T-helper 22 cell (primary cell): ENCODE measurements around the gene SLC16A13.
A peak's percentile ranks its signal among the peaks of the same experiment; 100 is the strongest.
"Not testable (repeated sequence)": the region's sequence is repeated elsewhere in the genome, so short reads cannot be mapped to it uniquely, and the experiment has no call there.

Source experiments
- DNase-seq: peaks from one replicate; pipeline ENCODE4 v3.0.0-alpha.2; 2020; ENCODE audit warnings: low read depth

Gene SLC16A13, protein sequence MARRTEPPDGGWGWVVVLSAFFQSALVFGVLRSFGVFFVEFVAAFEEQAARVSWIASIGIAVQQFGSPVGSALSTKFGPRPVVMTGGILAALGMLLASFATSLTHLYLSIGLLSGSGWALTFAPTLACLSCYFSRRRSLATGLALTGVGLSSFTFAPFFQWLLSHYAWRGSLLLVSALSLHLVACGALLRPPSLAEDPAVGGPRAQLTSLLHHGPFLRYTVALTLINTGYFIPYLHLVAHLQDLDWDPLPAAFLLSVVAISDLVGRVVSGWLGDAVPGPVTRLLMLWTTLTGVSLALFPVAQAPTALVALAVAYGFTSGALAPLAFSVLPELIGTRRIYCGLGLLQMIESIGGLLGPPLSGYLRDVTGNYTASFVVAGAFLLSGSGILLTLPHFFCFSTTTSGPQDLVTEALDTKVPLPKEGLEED

DNA sequence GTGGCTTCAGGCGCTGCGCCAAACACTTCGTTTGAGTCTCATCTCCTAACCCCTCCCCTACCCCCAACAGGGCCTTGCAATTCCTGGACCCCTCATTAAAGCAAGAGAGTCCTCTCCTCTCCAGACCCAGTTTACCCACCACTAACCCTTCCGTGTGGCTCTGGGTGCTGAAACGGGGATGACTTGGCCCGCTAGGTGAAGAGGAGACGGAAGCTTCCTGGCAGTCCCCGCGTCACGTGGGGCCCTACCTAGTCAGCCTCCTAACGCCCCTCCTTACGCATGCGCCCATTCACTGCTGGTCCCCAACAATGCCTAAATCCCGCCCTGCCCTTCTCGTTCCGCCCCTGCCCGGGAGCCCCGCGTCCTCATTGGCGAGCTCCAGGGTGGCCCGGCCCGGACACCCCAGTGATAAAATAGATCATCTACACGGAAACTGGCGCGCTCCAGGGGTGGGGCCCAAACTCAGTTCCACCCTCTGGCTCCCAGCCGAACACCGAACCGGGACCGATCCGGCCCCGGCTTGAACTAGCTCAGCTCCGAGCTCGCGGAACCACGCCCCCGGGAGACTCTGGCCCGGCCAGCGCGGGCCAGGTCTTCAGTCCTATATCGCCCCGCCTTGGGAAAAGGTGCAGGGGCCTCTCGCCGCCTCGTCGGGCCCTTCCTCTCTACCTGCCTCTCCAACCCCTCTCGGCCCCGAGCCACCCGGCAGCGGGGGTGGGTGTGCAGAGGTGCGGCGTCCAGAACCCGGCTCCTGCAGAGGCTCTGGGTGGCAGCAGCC is at the start of gene SLC16A13:
SLC16A13 (plus strand) TSS at position 425 of the 778 bp plus-strand sequence. CDS start 368 bp downstream, outside the sequence.
- peak; percentile 99 for DNase-seq

DNA sequence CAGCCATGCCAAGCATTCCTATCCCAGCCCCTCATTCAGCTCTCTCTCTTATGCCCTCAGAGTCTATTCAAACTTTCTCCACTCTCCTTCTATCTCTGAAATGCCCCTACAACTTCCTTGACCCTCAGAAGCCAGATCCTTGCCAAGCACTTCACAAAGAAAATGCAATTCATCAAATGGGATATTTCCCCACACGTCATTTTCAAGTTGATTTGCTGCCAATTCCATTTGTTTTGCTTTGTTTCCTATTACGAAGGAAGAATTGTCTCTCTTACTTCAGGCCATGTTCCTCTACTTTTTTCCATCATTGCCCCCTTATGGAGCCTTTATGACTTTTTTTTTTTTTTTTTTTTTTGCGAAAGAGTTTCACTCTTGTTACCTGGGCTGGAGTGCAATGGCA is 49.1 kb upstream of the SLC16A13 start:
- DNase-seq, result no peak

DNA sequence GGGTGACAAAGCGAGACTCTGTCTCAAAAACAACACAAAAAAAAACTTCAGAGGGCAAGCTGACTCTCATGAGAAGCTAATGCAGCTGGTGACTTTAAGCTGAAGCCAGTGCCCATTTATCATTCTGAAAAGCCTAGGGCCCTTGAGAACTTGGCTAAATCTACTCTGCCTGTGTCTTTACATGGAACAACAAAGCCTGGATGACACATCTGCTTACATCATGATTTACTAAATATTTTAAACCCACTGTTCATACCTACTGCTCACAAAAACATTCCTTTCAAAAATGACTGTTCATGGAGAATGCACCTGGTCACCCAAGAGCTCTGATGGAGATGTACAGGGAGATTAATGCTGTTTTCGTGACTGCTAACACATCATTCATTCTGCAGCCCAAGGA is 46.0 kb upstream of the SLC16A13 start:
- DNase-seq, result no peak

DNA sequence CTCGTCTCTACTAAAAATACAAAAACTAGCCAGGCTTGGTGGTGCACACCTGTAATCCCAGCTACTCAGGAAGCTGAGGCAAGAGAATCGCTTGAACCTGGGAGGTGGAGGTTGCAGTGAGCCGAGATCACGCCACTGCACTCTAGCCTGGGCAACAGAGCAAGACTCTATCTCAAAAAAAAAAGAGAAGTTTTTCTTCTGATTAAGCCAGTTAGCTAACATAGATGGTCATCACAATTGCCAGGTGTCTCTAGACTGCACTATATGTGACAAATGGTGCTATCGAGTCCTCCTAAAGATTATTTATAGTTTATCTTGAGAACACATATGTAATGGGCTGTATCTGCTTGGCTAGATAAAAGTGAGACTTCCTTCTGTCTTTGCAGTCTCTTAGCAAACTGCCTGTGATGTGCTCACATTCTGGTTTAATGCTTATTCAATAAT is 42.2 kb upstream of the SLC16A13 start:
- not testable (repeated sequence) for DNase-seq

DNA sequence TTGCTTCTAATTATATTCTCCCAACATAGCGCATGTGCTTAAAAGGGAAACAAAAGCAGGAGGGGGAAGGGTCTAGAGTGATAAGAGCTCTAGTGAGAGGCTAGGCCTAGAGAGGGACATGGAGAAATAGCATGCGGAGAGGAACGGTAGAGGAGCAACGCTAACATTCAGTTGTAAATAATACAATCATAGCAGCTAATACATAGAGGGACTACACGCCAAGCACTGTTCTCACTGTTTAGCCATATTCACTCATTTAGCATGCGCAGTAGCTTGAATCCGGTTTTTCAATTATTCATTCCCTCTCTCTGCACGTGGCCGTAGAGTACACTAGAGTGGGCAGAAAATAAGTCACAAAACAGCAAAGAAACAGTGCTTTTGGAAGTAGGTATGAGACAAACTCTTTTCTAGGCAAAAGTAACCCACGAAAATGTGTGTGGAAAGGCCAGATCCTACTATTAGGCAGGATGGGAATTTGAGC is 41.7 kb upstream of the SLC16A13 start:
- no peak for DNase-seq

DNA sequence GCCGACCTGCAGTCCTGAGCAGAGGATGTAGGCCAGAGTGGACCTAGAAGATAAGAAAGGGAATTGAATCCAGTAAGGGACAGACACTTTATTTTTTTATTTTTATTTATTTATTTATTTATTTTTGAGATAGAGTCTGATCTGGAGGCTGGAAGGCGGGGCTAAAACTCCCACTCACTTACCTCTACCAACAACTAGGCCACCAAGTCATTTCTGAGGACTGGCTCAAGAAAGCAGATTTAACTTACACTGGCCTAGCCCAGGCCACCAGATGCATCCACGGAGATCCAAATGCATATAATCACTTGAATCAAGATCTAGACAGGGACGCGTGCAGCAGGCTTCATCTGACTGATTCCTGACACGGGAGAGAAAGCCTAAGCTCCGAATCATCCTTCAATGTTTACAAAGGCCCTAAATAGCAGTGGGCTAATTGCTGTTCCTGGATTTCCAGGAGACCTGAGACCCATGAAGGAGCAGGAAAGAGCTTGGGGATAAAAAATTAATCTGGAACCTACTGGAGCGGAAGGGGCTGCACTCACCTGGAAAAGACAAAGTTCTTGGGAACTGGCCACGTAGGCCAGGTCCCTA is 41.1 kb upstream of the SLC16A13 start:
- no peak for DNase-seq

DNA sequence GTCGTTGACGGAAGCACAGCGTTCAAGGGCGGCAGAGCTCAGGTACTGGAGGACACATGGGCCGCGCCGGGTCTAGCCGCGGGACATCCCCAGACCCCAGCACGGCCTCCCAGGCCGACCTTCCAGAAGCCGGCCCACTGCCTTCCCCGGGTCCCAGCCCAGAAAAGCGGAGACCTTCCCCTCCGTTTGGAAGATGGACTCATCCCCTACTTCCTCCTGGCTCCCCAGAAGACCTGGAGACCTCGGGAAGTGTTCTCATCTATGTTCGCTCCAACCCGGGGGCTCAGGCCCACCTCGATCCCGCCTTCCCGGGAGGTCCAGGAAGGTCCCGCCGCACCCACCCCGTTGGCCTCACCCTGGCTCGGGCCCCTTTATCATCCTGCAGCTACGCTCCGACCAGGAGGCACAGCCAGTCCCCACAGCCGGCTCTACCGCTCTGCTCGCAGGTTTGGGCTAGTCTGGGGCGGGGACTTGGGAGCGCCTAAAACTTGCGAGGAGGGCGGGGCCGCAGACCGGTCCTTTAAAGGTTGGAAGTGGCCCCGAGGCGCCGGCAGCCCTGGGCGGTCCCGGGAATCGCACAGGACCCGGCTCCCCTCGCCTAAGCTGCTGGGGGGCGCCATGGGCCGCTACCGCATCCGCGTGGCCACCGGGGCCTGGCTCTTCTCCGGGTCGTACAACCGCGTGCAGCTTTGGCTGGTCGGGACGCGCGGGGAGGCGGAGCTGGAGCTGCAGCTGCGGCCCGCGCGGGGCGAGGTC is 40.1 kb upstream of the SLC16A13 start, which contains the start of gene ALOX12:
ALOX12 (plus strand) TSS at position 550 of the 756 bp plus-strand sequence; CDS start at position 619, 69 bp downstream.
- DNase-seq, result no peak

DNA sequence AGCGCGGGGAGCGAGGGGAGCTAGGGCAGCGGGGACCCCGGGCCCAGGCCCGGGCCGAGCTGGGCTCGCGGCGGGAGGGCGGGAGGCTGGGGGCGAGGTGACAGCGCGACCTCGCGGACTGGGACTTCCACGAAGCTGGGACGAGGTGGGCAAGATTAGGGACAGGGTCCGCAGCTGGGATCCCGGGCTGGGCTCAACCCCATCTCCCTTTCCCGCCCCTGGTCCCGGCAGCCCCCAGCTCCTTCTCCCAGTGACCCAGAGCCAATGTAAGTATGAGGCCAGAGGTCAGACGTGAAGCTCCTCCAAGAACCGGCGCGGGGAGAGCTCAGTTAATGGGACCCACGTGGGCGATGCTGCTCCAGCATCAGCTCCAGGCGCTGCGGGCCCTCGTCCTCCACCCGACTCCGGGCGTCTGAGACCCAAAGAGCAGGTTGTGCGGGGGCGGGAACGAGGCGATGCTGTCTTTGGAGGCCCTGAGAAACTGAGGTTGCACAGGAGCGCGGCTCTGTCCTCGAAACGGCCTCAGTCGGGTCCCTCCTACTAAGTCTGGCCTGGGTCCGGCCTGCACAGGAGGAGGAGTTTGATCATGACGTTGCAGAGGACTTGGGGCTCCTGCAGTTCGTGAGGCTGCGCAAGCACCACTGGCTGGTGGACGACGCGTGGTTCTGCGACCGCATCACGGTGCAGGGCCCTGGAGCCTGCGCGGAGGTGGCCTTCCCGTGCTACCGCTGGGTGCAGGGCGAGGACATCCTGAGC is 39.4 kb upstream of the SLC16A13 start:
- no peak for DNase-seq

DNA sequence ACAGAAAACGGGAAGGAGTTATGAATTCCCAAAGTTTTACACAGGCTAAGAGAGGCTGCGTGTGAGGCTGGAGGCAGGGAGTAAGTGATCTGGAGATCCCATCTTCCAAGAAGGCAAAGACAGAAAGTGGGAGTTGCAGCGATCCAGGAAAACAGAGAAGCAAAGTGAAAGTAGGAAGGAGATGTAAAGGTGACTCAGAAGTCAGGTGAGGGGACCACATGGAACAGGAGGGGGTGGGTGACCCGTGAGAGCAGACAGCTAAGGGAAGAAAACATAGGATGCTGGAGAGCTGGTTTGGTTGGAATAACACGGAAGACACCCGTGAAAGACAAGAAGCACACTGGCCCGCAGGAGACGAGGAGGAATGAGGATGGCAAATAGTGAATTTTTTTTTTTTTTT is 38.6 kb upstream of the SLC16A13 start:
- DNase-seq, result no peak

DNA sequence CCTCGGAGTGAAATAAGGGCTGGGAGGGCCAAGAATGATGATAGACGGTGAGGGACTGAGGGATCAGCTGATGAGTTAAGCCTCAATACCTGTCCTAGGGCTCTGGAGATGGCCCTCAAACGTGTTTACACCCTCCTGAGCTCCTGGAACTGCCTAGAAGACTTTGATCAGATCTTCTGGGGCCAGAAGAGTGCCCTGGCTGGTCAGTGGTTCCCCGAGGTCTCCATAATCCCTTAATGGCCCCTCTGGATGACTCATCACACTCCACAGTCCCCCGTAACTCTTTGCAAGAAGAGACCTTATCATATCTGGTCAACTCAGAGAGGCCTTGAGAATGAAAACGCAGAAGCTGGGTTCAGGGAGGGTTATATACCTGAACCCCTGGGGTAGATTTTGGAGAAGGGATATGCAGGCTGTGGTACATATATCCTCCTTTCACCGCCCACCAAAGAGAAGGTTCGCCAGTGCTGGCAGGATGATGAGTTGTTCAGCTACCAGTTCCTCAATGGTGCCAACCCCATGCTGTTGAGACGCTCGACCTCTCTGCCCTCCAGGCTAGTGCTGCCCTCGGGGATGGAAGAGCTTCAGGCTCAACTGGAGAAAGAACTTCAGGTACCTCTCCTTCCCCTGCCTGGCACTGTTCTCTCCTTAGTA is 36.8 kb upstream of the SLC16A13 start:
- DNase-seq, result no peak

DNA sequence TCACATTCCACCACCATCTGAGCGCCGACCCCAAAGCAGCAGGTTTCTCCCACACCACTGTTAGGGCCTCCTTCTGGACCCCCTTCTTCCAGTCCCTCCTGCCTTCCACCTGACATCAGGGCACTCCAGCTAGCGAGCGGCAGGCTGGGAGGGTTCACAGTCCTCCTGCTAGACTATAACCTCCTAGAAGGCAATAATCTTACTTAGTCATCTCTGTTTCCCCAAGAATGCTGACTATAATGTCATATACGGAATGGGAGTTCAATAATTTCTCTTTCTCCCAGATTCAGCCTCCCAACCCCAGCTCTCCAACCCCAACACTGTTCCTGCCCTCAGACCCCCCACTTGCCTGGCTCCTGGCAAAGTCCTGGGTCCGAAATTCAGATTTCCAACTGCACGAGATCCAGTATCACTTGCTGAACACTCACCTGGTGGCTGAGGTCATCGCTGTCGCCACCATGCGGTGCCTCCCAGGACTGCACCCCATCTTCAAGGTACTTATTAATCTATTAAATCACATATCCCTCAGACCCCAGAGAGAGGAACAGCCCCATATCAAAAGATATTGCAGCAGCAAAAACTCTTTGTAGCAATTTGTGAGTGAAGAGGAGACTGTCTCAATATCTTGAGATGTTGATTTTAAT is 34.4 kb upstream of the SLC16A13 start:
- no peak for DNase-seq

DNA sequence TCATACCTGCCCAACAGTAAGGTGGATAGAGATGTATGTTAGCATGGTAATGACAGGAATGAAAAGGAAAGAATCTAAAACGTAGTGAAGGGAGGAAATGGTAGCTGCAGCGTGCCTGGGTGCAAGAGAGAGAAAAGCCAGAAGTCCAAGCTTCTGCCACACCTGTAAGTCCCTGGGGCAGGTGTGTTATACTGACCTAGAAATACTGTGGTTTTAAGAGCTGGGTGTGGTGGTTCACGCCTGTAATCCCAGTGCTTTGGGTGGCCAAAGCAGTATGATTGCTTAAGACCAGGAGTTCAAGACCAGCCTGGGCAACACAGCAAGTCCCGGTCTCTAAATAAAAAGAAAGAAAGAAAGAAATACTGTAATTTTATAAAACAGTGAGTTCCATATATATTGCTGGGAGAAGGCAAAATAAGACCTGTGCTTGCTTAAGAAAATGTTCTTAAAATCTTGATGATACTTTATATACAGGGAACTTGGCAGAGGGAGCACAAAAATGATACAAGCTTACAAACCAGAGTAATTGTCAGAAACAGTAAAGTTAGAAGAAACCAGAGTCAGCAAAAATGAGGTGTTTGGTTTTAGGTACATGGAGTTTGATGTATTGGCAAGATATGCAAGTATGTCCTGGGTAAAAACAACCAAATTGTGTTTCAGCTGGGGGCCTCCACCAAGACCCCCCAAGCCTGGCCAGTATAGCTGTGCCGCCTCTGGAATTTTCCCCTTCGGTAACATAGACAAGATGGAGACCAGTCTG is 33.3 kb upstream of the SLC16A13 start:
- DNase-seq, result no peak

DNA sequence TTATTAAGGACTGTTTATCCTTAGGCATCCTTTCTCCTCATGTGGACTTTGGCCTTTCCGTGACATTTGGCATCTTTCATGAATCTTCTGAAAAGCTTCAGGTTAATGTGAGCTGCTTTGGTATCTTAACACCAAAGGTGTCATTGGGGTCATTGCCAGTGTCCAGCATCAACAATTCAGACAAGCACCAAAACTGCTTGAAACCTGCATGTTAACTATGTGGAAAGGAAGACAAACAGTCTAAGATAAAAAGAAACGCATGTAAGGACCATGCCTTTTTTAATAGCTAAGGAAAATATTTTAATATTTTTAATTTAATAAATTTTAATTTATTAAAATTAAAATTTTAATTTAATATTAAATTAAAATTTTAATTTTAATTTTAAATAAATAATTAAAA is 32.1 kb upstream of the SLC16A13 start:
- no peak for DNase-seq

DNA sequence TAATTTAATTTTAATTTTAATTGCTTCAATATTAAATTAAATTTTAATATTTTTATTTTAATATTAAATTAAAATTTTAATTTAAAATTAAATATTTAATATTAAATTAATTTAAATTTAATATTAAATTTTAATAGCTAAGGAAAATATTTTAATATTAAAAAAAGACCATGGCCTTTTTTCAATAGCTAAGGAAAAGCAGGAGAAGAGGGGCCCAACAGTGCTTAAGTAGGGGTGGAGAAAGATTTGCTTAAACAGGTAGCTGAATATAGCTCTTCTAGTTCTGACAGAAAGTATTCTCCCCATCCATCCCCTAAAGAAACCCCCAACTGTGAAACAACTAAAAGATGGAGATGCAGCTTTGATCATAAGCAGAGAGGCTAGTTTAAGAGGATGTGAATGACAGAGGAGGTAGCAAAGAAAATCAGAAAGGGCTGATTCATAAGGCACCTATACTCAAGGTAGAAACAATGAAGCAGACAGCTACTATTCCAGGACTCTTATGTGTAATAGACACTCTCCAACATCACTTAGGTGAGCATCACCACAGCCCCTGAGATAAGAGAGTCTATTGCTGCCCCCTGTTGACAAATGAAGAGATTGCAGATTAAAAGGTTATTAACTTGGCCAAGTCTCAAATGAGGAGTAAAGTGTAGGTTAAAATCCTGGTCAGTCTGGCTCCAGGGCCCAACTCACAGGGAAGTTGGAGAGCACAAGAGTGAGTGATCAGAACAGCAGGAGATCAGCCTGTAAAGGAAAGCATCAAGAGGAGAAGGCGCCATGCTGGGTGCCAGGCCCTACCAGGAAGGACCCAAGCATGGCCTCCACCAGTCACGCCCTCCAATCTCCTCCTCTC is 31.2 kb upstream of the SLC16A13 start:
- DNase-seq, result no peak

DNA sequence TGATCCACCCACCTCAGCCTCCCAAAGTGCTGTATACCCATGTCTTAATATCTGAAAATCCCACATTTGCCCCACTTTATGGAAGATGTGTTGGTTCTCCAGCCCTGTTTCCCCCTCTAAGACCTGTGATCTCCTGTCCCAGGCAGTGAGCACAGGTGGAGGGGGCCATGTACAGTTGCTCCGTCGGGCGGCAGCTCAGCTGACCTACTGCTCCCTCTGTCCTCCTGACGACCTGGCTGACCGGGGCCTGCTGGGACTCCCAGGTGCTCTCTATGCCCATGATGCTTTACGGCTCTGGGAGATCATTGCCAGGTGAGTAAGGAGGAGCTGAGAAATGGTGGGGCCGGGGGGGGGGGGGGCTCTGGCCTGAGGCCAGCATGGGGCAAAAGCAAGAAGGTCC is 30.1 kb upstream of the SLC16A13 start:
- DNase-seq, result no peak

DNA sequence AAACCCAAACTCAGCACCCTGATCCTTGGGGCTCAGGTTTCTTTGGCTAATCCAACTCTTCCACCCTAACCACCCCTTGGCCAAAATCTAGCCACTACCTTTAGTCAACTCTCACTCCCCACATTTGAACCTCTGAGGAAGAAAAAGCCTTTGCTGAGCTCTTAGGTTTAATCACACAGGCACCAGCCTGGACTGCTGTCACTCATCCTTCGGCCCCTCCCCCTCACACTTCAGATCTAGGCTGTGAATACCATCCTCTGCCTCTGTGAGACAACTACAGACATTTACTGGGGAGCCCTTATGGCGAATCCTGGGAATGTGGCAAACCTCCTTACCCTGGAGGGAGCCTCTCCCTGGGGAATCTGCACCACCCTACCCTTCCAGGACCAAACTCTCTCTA is 28.7 kb upstream of the SLC16A13 start:
- no peak for DNase-seq

DNA sequence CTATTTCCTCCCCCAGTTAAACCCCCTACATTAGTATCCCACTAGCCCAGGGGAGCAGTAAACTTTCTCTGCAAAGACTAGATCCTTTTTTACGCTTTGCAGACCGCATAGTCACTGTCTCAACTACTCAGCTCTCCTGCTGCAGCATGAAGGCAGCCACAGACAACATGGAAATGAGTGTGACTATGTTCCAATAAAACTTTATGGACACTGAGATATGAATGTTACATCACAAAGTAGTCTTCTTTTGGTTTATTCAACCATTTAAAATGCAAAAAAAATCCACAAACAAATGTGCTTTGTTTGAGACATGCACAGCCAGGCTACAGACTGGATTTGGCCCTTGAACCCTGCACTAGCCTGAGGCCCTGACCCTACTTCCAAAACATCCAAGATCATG is 25.3 kb upstream of the SLC16A13 start:
- no peak for DNase-seq

DNA sequence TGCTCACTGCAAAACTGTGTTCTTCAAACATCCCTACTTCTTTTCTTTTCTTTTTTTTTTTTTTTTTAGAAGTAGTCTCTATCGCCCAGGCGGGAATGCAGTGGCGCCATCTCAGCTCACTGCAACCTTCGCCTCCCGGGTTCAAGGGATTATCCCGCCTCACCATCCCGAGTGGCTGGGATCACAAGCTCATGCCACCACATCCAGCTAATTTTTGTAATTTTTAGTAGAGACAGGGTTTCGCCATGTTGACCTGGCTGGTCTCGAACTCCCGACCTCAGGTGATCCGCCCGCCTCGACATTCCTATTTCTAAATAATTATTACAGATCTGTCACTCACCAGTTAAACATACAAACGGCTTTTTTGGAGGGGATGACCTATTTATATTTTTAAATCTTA is 24.4 kb upstream of the SLC16A13 start:
- no peak for DNase-seq
